HUES6 (cell line): ENCODE data around the gene EMC1.

Experiments used
- H3K27ac ChIP-seq: 2 replicates; pipeline ENCODE4 v1.7.0; 2013; ENCODE audit warnings: low read depth, mild to moderate bottlenecking, low read length, inconsistent platforms
- H3K27me3 ChIP-seq: 2 replicates; pipeline ENCODE4 v1.6.1; 2013; ENCODE audit warnings: low read length; ENCODE audit not compliant: control insufficient read depth, insufficient read depth
- H3K36me3 ChIP-seq: 2 replicates; pipeline ENCODE4 v1.6.1; 2013; ENCODE audit warnings: low read length; ENCODE audit not compliant: control insufficient read depth, insufficient read depth
- H3K4me1 ChIP-seq: 2 replicates; pipeline ENCODE4 v1.6.1; 2013; ENCODE audit warnings: low read length; ENCODE audit not compliant: control insufficient read depth, insufficient read depth
- H3K4me3 ChIP-seq: 2 replicates; pipeline ENCODE4 v1.5.1; 2013; ENCODE audit warnings: low read depth, low read length
- H3K9ac ChIP-seq: one replicate; pipeline ENCODE4 v1.6.1; 2013; ENCODE audit warnings: mild to moderate bottlenecking, low read length
- H3K9me3 ChIP-seq: 2 replicates; pipeline ENCODE4 v1.6.1; 2013; ENCODE audit warnings: low read depth, low read length; ENCODE audit not compliant: control insufficient read depth, insufficient read depth

EMC1 gene

DNA sequence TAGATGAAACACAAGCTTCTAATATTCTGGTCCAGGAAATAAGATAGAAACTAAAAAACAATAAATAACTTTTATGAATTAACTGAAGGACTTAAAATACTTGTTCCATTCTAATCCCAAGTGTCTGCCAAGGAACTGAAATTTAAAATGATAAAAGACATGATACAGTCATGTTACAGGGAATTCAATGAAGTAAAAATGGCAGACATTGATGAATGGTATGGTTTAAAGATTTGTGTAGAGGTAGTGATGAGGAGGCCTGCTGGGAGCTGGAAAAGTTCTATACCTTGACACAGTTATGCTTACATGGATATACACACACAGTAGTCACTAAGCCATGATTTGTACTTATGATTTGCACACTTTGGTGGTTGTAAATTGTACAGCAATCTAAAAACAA lies 39.2 kb downstream of the EMC1 start:
- no peak overlapping the region for H3K9ac ChIP-seq
- H3K36me3 ChIP-seq = peaks cover 41% of the 10 kb centered on the region
- peaks cover 6% of the 10 kb centered on the region for H3K4me1 ChIP-seq
- no peak overlapping the region for H3K27ac ChIP-seq
- H3K27me3 ChIP-seq = no peaks in the 10 kb centered on the region
- no peaks in the 10 kb centered on the region for H3K9me3 ChIP-seq
- no peak overlapping the region for H3K4me3 ChIP-seq

DNA sequence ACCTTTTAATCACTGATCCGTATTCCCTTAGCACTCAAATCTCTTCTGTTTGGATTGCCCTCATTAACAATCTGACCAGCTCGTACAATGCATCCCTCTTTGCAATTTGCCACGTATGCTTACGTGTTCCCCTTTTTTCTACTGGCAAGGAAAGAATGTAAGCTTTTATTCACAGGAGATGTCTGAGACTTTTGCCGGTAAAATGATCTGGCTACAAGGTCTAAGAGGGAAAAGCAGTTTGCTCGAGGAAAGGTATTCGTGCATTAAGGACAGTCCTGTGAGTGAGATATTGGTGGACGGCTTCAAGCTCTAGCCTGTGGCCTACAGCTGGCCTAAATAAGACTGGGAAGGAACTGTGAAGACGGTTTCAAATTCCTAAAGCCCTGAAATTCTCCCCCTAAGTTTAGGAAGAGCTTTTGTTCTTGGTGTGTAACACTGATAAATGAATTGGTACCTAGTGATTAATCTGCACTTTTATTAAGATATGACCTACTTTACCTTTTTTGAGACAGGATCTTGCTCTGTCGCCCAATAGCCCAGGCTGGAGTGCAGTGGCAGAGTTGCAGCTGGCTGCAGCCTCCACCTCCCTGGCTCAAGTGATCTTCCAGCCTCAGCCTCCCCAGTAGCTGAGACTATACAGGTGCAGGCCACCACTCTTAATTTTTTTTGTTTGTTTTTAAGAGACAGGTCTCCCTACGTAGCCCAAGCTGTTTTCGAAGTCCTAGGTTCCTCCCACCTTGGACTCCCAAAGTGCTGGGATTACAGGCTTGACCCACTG lies 40.4 kb downstream of the EMC1 start:
- Histone ChIP-seq H3K27me3 (no peaks in the 10 kb centered on the region), H3K4me3 (peak overlapping the region; percentile 86), H3K27ac (peak overlapping the region; percentile 70), H3K4me1 (peaks cover 6% of the 10 kb centered on the region), H3K36me3 (peaks cover 29% of the 10 kb centered on the region), H3K9ac (peak overlapping the region; percentile 97), H3K9me3 (no peaks in the 10 kb centered on the region)

DNA sequence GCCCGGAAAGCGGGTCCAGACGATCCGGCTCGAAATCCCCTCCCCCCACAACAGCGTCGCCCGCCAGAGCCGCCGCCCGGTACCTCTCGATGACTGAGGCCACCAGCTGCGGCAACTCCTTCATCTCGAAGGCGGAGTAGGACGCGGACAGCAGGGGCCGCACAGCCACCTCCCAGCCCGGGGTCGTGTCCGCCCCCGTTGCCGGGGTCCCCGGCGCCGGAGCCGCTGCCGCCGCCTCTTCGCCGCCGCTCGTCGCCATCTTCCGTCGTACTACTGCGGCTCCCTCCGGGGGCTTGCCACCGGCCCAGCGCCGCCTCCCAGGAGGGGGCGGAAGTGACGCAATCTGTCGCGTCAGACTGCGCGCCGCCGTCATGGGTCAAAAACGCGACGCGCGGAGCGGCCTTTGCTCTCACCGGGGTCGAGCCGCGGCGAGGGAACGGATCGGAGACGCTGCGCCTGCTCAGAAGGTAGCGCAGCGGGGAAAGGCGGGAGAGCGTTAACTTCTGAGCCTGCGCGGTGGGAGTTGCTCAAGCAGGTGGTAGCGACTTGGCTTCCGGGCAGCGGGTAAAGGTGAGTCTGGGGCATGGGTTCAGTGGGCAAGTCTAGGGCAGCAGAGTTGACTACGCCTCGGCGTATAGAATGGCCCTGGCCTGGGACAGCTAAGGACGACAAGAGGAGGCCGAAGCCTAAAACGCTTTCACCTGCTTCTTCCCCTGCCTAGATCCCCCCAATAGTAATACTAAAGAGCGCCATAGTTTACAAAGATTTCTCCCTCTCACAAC lies 41.1 kb downstream of the EMC1 start, which contains the start of gene UBR4:
Gene UBR4, minus strand, starts transcription at position 277 of the 782 bp plus-strand sequence. Its CDS starts 18 bp downstream, at position 259.
- Histone ChIP-seq H3K4me1 (peaks cover 6% of the 10 kb centered on the region), H3K27ac (peak within 1 kb of the TSS; percentile 90), H3K4me3 (peak within 1 kb of the TSS; percentile 86), H3K9me3 (no peaks in the 10 kb centered on the region), H3K9ac (peak within 1 kb of the TSS; percentile 97), H3K36me3 (peaks cover 24% of the 10 kb centered on the region), H3K27me3 (no peaks in the 10 kb centered on the region)

- Histone ChIP-seq H3K27ac (peak overlapping the region; percentile 90), H3K9me3 (no peaks in the 10 kb centered on the region), H3K36me3 (peaks cover 19% of the 10 kb centered on the region), H3K27me3 (no peaks in the 10 kb centered on the region), H3K4me1 (peaks cover 6% of the 10 kb centered on the region), H3K9ac (peak overlapping the region; percentile 97), H3K4me3 (peak overlapping the region; percentile 86)
Observed at GRCh38 chr1:19209439-19209989, 41.8 kb downstream of the EMC1 start.

- Histone ChIP-seq H3K4me1 (peaks cover 6% of the 10 kb centered on the region), H3K4me3 (peak overlapping the region; percentile 86)
Observed at GRCh38 chr1:19208710-19209438, 42.5 kb downstream of the EMC1 start.

GRCh38 chr1:19206947-19207346 lies 44.4 kb downstream of the EMC1 start:
- H3K27me3 ChIP-seq = no peaks in the 10 kb centered on the region
- peaks cover 6% of the 10 kb centered on the region for H3K4me1 ChIP-seq
- no peaks in the 10 kb centered on the region for H3K9me3 ChIP-seq
- no peak overlapping the region for H3K9ac ChIP-seq
- no peak overlapping the region for H3K27ac ChIP-seq
- H3K36me3 ChIP-seq = peaks cover 6% of the 10 kb centered on the region
- H3K4me3 ChIP-seq = no peak overlapping the region

More at GRCh38 chr1:19208710-19209438, 42.5 kb downstream of the EMC1 start:
- Histone ChIP-seq H3K27ac (peak overlapping the region; percentile 90), H3K9me3 (no peaks in the 10 kb centered on the region), H3K27me3 (no peaks in the 10 kb centered on the region), H3K9ac (peak overlapping the region; percentile 97), H3K36me3 (peaks cover 12% of the 10 kb centered on the region)

GRCh38 chr1:19205845-19206244 lies 45.5 kb downstream of the EMC1 start:
- Histone ChIP-seq H3K36me3 (peaks cover 17% of the 10 kb centered on the region), H3K9me3 (no peaks in the 10 kb centered on the region), H3K27me3 (no peaks in the 10 kb centered on the region), H3K9ac (no peak overlapping the region), H3K4me3 (no peak overlapping the region), H3K4me1 (no peaks in the 10 kb centered on the region), H3K27ac (no peak overlapping the region)

GRCh38 chr1:19205403-19205802 lies 45.9 kb downstream of the EMC1 start:
- H3K27me3 ChIP-seq = no peaks in the 10 kb centered on the region
- no peaks in the 10 kb centered on the region for H3K4me1 ChIP-seq
- H3K9ac ChIP-seq = no peak overlapping the region
- H3K9me3 ChIP-seq = no peaks in the 10 kb centered on the region
- peaks cover 21% of the 10 kb centered on the region for H3K36me3 ChIP-seq
- no peak overlapping the region for H3K4me3 ChIP-seq
- no peak overlapping the region for H3K27ac ChIP-seq

DNA sequence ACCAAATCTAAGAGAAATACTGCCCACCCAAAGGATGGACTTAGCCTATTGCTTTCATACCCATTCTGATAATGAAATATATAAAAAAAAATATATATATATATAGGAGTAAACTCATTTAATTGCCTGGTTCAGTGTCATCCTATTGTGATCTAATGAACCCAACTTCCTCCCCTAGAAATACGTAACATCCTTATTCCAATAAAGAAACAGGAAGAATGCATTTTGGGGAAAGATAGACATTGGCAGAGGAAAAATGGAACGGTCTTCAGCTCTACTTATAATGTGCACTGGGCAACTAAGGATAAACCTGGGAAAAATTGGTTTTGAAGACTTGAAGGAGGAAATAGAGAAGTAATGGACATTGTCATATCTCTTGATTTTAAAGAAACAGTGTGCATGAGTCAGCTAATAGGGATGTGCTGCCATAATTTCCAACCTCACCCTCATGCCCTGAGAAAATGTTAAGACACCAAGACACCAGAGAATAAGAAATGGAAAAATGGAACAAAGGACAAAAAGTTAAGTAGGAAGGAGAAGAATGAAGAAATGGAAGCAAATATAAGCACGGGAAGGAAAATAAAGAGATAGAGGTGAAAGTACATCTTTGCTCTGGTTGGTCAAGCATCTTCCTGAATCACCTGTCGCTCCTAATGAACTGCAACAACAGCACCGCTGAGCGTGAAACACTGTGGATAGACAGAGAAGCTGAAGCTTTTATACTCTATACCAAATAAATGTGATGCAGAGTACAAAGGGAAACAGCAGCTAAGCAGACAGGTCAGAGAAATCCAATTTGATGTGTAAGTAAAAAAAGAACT lies 46.7 kb downstream of the EMC1 start:
- Histone ChIP-seq H3K9ac (no peak overlapping the region), H3K4me1 (no peaks in the 10 kb centered on the region), H3K27ac (no peak overlapping the region), H3K36me3 (peaks cover 29% of the 10 kb centered on the region), H3K4me3 (no peak overlapping the region), H3K9me3 (no peaks in the 10 kb centered on the region), H3K27me3 (no peaks in the 10 kb centered on the region)

GRCh38 chr1:19203440-19203839 lies 47.9 kb downstream of the EMC1 start:
- Histone ChIP-seq H3K36me3 (peaks cover 41% of the 10 kb centered on the region), H3K9ac (no peak overlapping the region), H3K9me3 (no peaks in the 10 kb centered on the region), H3K27me3 (no peaks in the 10 kb centered on the region), H3K4me3 (no peak overlapping the region), H3K27ac (no peak overlapping the region), H3K4me1 (no peaks in the 10 kb centered on the region)
